SK-N-SH (cell line): ENCODE measurements around the gene SLC12A9.

ENCODE experiments used
- CTCF ChIP-seq: fragments of 200-600 bp; sonication (generic); IDR thresholded peaks from 2 replicates; pipeline ENCODE4 v1.6.1; 2017; ENCODE audit warnings: antibody characterized with exemption, mild to moderate bottlenecking, moderate library complexity
- EZH2phosphoT487 ChIP-seq: fragments of 200-600 bp; sonication (generic); IDR thresholded peaks from 2 replicates; pipeline ENCODE4 v1.6.1; 2017; ENCODE audit warnings: low read depth, mixed run types, mild to moderate bottlenecking, antibody characterized with exemption, moderate library complexity, borderline replicate concordance
- MAX ChIP-seq: IDR thresholded peaks from 2 replicates; pipeline ENCODE4 v1.4.0; 2012; ENCODE audit warnings: low read depth
- MEF2A ChIP-seq: IDR thresholded peaks from 2 replicates; pipeline ENCODE4 v1.4.0; 2012; ENCODE audit warnings: low read depth, borderline replicate concordance
- POLR2AphosphoS5 ChIP-seq: IDR thresholded peaks from 2 replicates; pipeline ENCODE4 v1.6.1; 2012; ENCODE audit warnings: low read depth, low read length
- RXRA ChIP-seq: IDR thresholded peaks from 2 replicates; pipeline ENCODE4 v1.4.0; 2012; ENCODE audit warnings: low read depth, mild to moderate bottlenecking, borderline replicate concordance

GRCh38 chr7:100867040-100867775 is 14.7 kb downstream of the SLC12A9 start, which contains the start of gene TRIP6:
- TF ChIP-seq POLR2AphosphoS5 (no peak), CTCF (no peak), EZH2phosphoT487 (no peak), MAX (no peak), RXRA (no peak), MEF2A (no peak)
